ENCODE results near the gene ANO10.
"Not testable (repeated sequence)": the region's sequence is repeated elsewhere in the genome, so short reads cannot be mapped to it uniquely, and the experiment has no call there.

ANO10 gene

GRCh38 chr3:43621656-43622432, at the start of gene ANO10:
ANO10 (minus strand) TSS chr3:43622011; CDS start chr3:43605852, 16,159 bp downstream.
- DNase-seq, result peak; percentile 70

- DNase-seq, result no peak
These were observed 49.1 kb upstream of the ANO10 start for GRCh38 chr3:43670635-43671522.

- DNase-seq, result not testable (repeated sequence)
These were observed 43.2 kb upstream of the ANO10 start for GRCh38 chr3:43665011-43665410.

GRCh38 chr3:43661376-43661775, 39.6 kb upstream of the ANO10 start:
- not testable (repeated sequence) for DNase-seq

- no peak for DNase-seq
These were observed 37.6 kb upstream of the ANO10 start for GRCh38 chr3:43659250-43659880.

- not testable (repeated sequence) for DNase-seq
These were observed 34.6 kb upstream of the ANO10 start for GRCh38 chr3:43656390-43656789.

- no peak for DNase-seq
These were observed 28.5 kb upstream of the ANO10 start for GRCh38 chr3:43650345-43650744.

GRCh38 chr3:43649365-43649968, 27.7 kb upstream of the ANO10 start:
- DNase-seq, result no peak

- DNase-seq, result no peak
These were observed 27.1 kb upstream of the ANO10 start for GRCh38 chr3:43648957-43649356.

GRCh38 chr3:43647331-43648166, 25.7 kb upstream of the ANO10 start:
- DNase-seq, result no peak

- DNase-seq, result no peak
These were observed 22.6 kb upstream of the ANO10 start for GRCh38 chr3:43644443-43644842.

- DNase-seq, result peak; percentile 17
These were observed 19.7 kb upstream of the ANO10 start for GRCh38 chr3:43641306-43642114.

- DNase-seq, result no peak
These were observed 18.9 kb upstream of the ANO10 start for GRCh38 chr3:43640681-43641080.

- no peak for DNase-seq
These were observed 17.0 kb upstream of the ANO10 start for GRCh38 chr3:43638594-43639447.

GRCh38 chr3:43637702-43638101, 15.9 kb upstream of the ANO10 start:
- no peak for DNase-seq

- no peak for DNase-seq
These were observed 11.2 kb upstream of the ANO10 start for GRCh38 chr3:43632986-43633385.

- no peak for DNase-seq
These were observed 10.5 kb upstream of the ANO10 start for GRCh38 chr3:43632269-43632733.

GRCh38 chr3:43629741-43630140, 7.9 kb upstream of the ANO10 start:
- DNase-seq, result no peak

- DNase-seq, result no peak
These were observed 7.4 kb upstream of the ANO10 start for GRCh38 chr3:43629257-43629656.

- no peak for DNase-seq
These were observed 5.5 kb upstream of the ANO10 start for GRCh38 chr3:43627360-43627759.
